Natural killer cell (primary cell): Measurements from ENCODE around the gene MYBPC2. TPM values are rescaled to one million over a fixed set of nuclear protein-coding genes. Genes with fewer than 3 reads are reported as not detected.

Experiments used
- ATAC-seq, 3 donors: fragments of 150-1000 bp in 2 of 3; fragments of 200-7000 bp in 1 of 3; cut with Tn5 transposase; 1 replicate in 1 of 3; 2 replicates in 2 of 3; pipeline ENCODE4 v1.10.0; 2021; ENCODE audit warnings: mild to moderate bottlenecking in 2 of 3, moderate library complexity in 2 of 3
- DNase-seq, 2 donors: peaks; one replicate each; pipeline versions ENCODE4 v3.0.0 to v3.0.0-alpha.2; 2013 to 2021; ENCODE audit warnings: mixed read lengths in 1 of 2
- H3K27ac ChIP-seq: one replicate; pipeline ENCODE4 v1.5.1; 2013; ENCODE audit warnings: mild to moderate bottlenecking, low read length
- H3K27me3 ChIP-seq: one replicate; pipeline ENCODE4 v1.6.1; 2013; ENCODE audit warnings: low read length; ENCODE audit not compliant: control insufficient read depth, insufficient read depth
- H3K36me3 ChIP-seq: one replicate; pipeline ENCODE4 v1.6.1; 2013; ENCODE audit warnings: low read length; ENCODE audit not compliant: control insufficient read depth, insufficient read depth
- H3K4me1 ChIP-seq: one replicate; pipeline ENCODE4 v1.6.1; 2013; ENCODE audit warnings: low read length; ENCODE audit not compliant: control insufficient read depth, insufficient read depth
- H3K4me3 ChIP-seq: one replicate; pipeline ENCODE4 v1.5.1; 2013; ENCODE audit warnings: low read length
- H3K9me3 ChIP-seq: one replicate; pipeline ENCODE4 v1.6.1; 2013; ENCODE audit warnings: low read length; ENCODE audit not compliant: control insufficient read depth, insufficient read depth
- H3K27ac Mint-ChIP-seq, 2 donors: one replicate each; pipeline ENCODE4 v1.8.0; 2022; ENCODE audit warnings: mild to moderate bottlenecking in 2 of 2, mixed read lengths in 2 of 2, moderate library complexity in 1 of 2
- H3K27me3 Mint-ChIP-seq, 2 donors: one replicate each; pipeline ENCODE4 v1.8.0; 2022; ENCODE audit warnings: low read depth in 2 of 2, mixed read lengths in 2 of 2
- H3K36me3 Mint-ChIP-seq: one replicate; pipeline ENCODE4 v1.8.0; 2022; ENCODE audit warnings: mixed read lengths
- H3K4me1 Mint-ChIP-seq, 2 donors: one replicate each; pipeline ENCODE4 v1.8.0; 2022; ENCODE audit warnings: mixed read lengths in 2 of 2
- H3K4me3 Mint-ChIP-seq: one replicate; pipeline ENCODE4 v1.8.0; 2022; ENCODE audit warnings: mild to moderate bottlenecking, moderate library complexity, mixed read lengths
- H3K9me3 Mint-ChIP-seq, 2 donors: one replicate each; pipeline ENCODE4 v1.8.0; 2022; ENCODE audit warnings: mixed read lengths in 2 of 2
- WGBS: methylation state at CpG from one replicate; pipeline ENCODE4 v1.1.7; 2013; ENCODE audit warnings: missing lambda C conversion rate; ENCODE audit not compliant: insufficient coverage; 5-methylcytosine and 5-hydroxymethylcytosine counted together
- intact Hi-C: fragments of 100-400 bp; cut with micrococcal nuclease; formaldehyde crosslinking; loops from one replicate; pipeline ENCODE4 v1.14.2; 2022
- total RNA-seq, 4 donors: library from RNA; stranded (reverse); fragments of 120-200 nt in 1 of 4; gene quantifications; one replicate each; pipeline versions ENCODE4 v1.2.3 to v1.2.4, GENCODE V29; 2013 to 2022
- TF ChIP-seq, protein P1 (sequence below): fragments of 200-600 bp; IDR thresholded peaks from one replicate; pipeline ENCODE4 v1.8.0; 2022; ENCODE audit warnings: antibody characterized with exemption

The MYBPC2 gene
- total RNA-seq, 3 donors from 2014 or later (not counting 1 experiment from before 2014, with no cell fraction given), result 0.09 to 0.15 TPM; not detected in 1

DNA sequence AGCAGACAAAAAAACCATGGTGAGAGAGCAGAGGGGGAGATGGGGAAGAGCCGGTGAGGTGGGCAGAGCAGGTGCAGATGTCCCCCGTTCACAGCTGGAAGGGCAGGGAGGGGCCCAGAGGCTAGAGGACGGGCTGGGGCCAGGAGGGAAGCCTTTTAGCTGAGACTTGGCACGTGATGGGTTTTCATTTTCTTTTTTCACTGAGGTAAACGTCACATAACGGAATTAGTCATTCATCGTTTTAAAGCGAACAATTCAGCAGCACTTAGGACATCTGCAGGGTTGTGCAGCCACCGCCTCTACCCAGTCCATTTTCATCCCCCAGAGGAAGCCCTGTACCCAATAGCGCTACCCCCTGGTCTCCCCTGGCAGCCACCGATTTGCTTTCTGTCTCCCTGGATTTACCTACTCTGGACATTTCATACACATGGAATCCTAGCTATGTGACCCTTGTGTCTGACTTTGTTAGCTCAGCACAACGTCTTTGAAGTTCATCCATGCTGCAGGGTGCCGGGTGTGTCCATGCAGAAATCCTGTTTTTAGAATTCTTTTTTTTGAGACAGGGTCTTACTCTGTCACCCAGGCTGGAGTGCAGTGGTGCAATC is 27.6 kb downstream of the MYBPC2 start:
- intact Hi-C loops, result no loop called here
- no peak overlapping the region for H3K4me3 Mint-ChIP-seq

DNA sequence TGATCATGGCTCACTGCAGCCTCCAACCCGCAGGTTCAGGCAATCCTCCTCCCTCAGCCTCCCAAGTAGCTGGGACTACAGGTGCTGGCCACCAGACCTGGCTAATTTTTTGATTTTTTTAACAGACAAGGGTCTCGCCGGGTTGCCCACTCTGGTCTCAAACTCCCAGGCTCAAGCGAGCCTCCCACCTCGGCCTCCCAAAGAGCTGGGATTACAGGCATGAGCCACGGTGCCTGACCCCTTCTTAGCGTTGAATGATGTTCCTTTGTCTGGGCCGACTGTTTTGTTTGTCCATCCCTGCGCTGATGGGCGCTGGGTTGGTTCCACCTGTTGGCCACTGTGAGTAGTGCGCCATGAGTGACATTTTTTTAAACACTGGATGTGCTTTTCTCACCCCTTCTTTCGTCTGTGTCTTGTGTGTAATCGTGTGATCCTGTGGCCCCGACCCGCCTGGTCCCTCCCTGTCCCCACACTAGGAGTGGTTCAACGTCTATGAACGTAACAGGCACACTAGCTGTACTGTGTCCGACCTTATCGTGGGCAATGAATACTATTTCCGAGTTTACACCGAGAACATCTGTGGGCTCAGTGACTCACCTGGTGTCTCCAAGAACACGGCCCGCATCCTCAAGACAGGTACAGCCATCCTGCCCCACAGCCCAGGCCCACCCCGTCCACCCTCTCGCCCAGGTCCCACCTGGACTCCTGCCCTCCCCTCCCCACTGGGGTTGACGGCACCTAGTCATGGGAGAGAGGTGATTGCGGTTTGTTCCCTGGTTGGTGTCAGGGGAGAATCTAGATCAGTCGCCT is 28.6 kb downstream of the MYBPC2 start:
- DNase-seq, result peak; percentile 53 to 80
- Mint-ChIP-seq H3K27me3 (peaks cover 0 to 17% of the 10 kb centered on the region in 2 donors), H3K4me1 (peaks cover 0 to 6% of the 10 kb centered on the region in 2 donors), H3K9me3 (no peaks in the 10 kb centered on the region), H3K36me3 (no peaks in the 10 kb centered on the region), H3K4me3 (no peak overlapping the region), H3K27ac (no peak overlapping the region)
- 36% methylated on average over 25 of the region's 28 CpGs for WGBS
- H3K27ac ChIP-seq, result peak overlapping the region; percentile 20
- no peak overlapping the region for H3K4me3 ChIP-seq
- TF ChIP-seq, protein P1, sequence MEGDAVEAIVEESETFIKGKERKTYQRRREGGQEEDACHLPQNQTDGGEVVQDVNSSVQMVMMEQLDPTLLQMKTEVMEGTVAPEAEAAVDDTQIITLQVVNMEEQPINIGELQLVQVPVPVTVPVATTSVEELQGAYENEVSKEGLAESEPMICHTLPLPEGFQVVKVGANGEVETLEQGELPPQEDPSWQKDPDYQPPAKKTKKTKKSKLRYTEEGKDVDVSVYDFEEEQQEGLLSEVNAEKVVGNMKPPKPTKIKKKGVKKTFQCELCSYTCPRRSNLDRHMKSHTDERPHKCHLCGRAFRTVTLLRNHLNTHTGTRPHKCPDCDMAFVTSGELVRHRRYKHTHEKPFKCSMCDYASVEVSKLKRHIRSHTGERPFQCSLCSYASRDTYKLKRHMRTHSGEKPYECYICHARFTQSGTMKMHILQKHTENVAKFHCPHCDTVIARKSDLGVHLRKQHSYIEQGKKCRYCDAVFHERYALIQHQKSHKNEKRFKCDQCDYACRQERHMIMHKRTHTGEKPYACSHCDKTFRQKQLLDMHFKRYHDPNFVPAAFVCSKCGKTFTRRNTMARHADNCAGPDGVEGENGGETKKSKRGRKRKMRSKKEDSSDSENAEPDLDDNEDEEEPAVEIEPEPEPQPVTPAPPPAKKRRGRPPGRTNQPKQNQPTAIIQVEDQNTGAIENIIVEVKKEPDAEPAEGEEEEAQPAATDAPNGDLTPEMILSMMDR, result peak; percentile 70
- intact Hi-C loops, result loop anchor here (1.0 kb wide), 2 partner anchors 93 to 104 kb away; no protein-coding TSS in a partner anchor
- H3K9me3 ChIP-seq, result no peaks in the 10 kb centered on the region
- H3K36me3 ChIP-seq, result no peaks in the 10 kb centered on the region
- H3K27me3 ChIP-seq, result no peaks in the 10 kb centered on the region
- peak; percentile 87 to 97 (median 93) for ATAC-seq
- H3K4me1 ChIP-seq, result peaks cover 11% of the 10 kb centered on the region

More for the DNA sequence above, 27.6 kb downstream of the MYBPC2 start:
- WGBS, result 43% methylated on average over 13 of the region's 13 CpGs
- Mint-ChIP-seq H3K9me3 (no peaks in the 10 kb centered on the region), H3K36me3 (no peaks in the 10 kb centered on the region), H3K27ac (no peak overlapping the region), H3K27me3 (peaks cover 0 to 19% of the 10 kb centered on the region in 2 donors), H3K4me1 (peaks cover 0 to 6% of the 10 kb centered on the region in 2 donors)
- TF ChIP-seq, protein P1, result no peak
- Histone ChIP-seq H3K27me3 (no peaks in the 10 kb centered on the region), H3K36me3 (no peaks in the 10 kb centered on the region), H3K9me3 (no peaks in the 10 kb centered on the region), H3K27ac (peak overlapping the region; percentile 49), H3K4me3 (no peak overlapping the region), H3K4me1 (peaks cover 11% of the 10 kb centered on the region)
- no peak for ATAC-seq
- no peak for DNase-seq

DNA sequence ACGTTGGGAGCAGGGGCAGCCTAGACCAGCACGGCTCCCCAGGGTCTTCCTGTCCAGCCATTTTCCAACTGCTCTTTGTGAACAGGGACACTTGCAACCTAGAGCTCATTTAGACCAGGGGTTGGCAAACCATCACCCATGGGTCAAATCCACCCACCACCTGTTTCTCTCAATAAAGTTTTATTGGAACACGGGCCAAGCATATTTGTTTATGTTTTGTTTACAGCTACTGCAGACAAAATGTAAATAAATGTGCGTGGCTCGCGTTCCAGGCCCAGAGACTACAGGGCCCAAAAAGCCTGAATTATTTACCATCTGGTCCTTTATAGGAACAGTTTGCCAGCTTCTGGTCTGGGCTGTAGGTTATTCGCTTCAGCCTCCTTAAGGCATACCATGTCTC is 30.3 kb downstream of the MYBPC2 start:
- DNase-seq (no peak), ATAC-seq (no peak)
- TF ChIP-seq, protein P1, result no peak
- Mint-ChIP-seq H3K27ac (no peak overlapping the region), H3K4me3 (no peak overlapping the region), H3K4me1 (peaks cover 0 to 6% of the 10 kb centered on the region in 2 donors), H3K9me3 (no peaks in the 10 kb centered on the region), H3K36me3 (no peaks in the 10 kb centered on the region), H3K27me3 (peaks cover 0 to 15% of the 10 kb centered on the region in 2 donors)
- no peak overlapping the region for H3K4me3 ChIP-seq
- no peaks in the 10 kb centered on the region for H3K36me3 ChIP-seq
- intact Hi-C loops, result no loop called here
- peaks cover 11% of the 10 kb centered on the region for H3K4me1 ChIP-seq
- no peak overlapping the region for H3K27ac ChIP-seq
- 85% methylated on average over 6 of the region's 7 CpGs for WGBS
- no peaks in the 10 kb centered on the region for H3K27me3 ChIP-seq
- H3K9me3 ChIP-seq, result no peaks in the 10 kb centered on the region
